HG03175 (cell line): Measurements from ENCODE around the gene PLCB3.
A peak's percentile ranks its signal among the peaks of the same experiment; 100 is the strongest.

Experiments used
- ATAC-seq: cut with Tn5 transposase; IDR thresholded peaks from one replicate; pipeline ENCODE4 v1.9.1; 2021; ENCODE audit warnings: mild to moderate bottlenecking, moderate library complexity; ENCODE audit not compliant: unreplicated experiment

PLCB3 gene

GRCh38 chr11:64235437-64236161 is 15.7 kb upstream of the PLCB3 start:
- no peak for ATAC-seq

GRCh38 chr11:64237484-64237951 is 13.8 kb upstream of the PLCB3 start:
- no peak for ATAC-seq

GRCh38 chr11:64238076-64238475 is 13.3 kb upstream of the PLCB3 start:
- no peak for ATAC-seq

- ATAC-seq, result no peak
These were observed 12.3 kb upstream of the PLCB3 start for GRCh38 chr11:64238999-64239398.

GRCh38 chr11:64239662-64240434 is 11.5 kb upstream of the PLCB3 start:
- ATAC-seq, result peak; percentile 21

GRCh38 chr11:64240435-64241240 is 10.7 kb upstream of the PLCB3 start, which contains the start of gene FKBP2:
Gene FKBP2 (plus strand): TSS chr11:64241095. CDS start chr11:64242388, 1,293 bp downstream.
- peak; percentile 46 for ATAC-seq

GRCh38 chr11:64241241-64241490 is 10.2 kb upstream of the PLCB3 start:
- peak; percentile 65 for ATAC-seq

GRCh38 chr11:64241491-64242374 is 9.6 kb upstream of the PLCB3 start:
- ATAC-seq, result peak; percentile 4

- ATAC-seq, result no peak
These were observed 8.0 kb upstream of the PLCB3 start for GRCh38 chr11:64243236-64243854.

- ATAC-seq, result no peak
These were observed 7.2 kb upstream of the PLCB3 start for GRCh38 chr11:64244107-64244506.

GRCh38 chr11:64244966-64245365 is 6.4 kb upstream of the PLCB3 start:
- ATAC-seq, result no peak

GRCh38 chr11:64245401-64245796 is 5.9 kb upstream of the PLCB3 start:
- ATAC-seq, result no peak

GRCh38 chr11:64245797-64246620 is 5.3 kb upstream of the PLCB3 start:
- no peak for ATAC-seq

- ATAC-seq, result peak; percentile 9
These were observed 4.8 kb upstream of the PLCB3 start for GRCh38 chr11:64246621-64246870.

GRCh38 chr11:64246871-64247728 is 4.2 kb upstream of the PLCB3 start, which contains the start of gene PPP1R14B:
Gene PPP1R14B (minus strand): TSS chr11:64246943. CDS start chr11:64246673, 270 bp downstream.
- peak; percentile 35 for ATAC-seq

- ATAC-seq, result no peak
These were observed 3.4 kb upstream of the PLCB3 start for GRCh38 chr11:64247729-64248531.

GRCh38 chr11:64248578-64248977 is 2.8 kb upstream of the PLCB3 start:
- no peak for ATAC-seq

- no peak for ATAC-seq
These were observed 2.3 kb upstream of the PLCB3 start for GRCh38 chr11:64249038-64249437.
